Endodermal cell (in vitro differentiated cells): ENCODE data around the gene CBFA2T3. TPM values are rescaled to one million over a fixed set of nuclear protein-coding genes. Genes with fewer than 3 reads are reported as not detected.

Source experiments
- DNase-seq: peaks from one replicate; pipeline ENCODE4 v3.0.0-alpha.2; 2017
- H3K27ac ChIP-seq: 2 replicates; pipeline ENCODE4 v1.5.1; 2013; ENCODE audit warnings: mild to moderate bottlenecking, low read depth, low read length, moderate library complexity
- H3K27me3 ChIP-seq: 2 replicates; pipeline ENCODE4 v1.6.1; 2013; ENCODE audit warnings: mild to moderate bottlenecking, low read length, moderate library complexity; ENCODE audit not compliant: insufficient read depth, control insufficient read depth, poor library complexity, severe bottlenecking
- H3K36me3 ChIP-seq: 2 replicates; pipeline ENCODE4 v1.7.0; 2013; ENCODE audit warnings: mild to moderate bottlenecking, low read length, moderate library complexity; ENCODE audit not compliant: control insufficient read depth, insufficient read depth
- H3K4me1 ChIP-seq: one replicate; pipeline ENCODE4 v1.7.0; 2013; ENCODE audit warnings: low read length; ENCODE audit not compliant: control insufficient read depth, insufficient read depth
- H3K4me3 ChIP-seq: 2 replicates; pipeline ENCODE4 v1.5.1; 2013; ENCODE audit warnings: mild to moderate bottlenecking, low read length, moderate library complexity
- H3K9ac ChIP-seq: 2 replicates; pipeline ENCODE4 v1.6.1; 2013; ENCODE audit warnings: mild to moderate bottlenecking, low read length, moderate library complexity; ENCODE audit not compliant: poor library complexity, severe bottlenecking; ENCODE audit errors: extremely low read depth
- H3K9me3 ChIP-seq: 2 replicates; pipeline ENCODE4 v1.6.1; 2013; ENCODE audit warnings: mild to moderate bottlenecking, low read length, moderate library complexity; ENCODE audit not compliant: control insufficient read depth
- H3K27ac Mint-ChIP-seq: 2 replicates; pipeline ENCODE4 v1.8.0; 2020; ENCODE audit warnings: mixed read lengths
- H3K27me3 Mint-ChIP-seq: 2 replicates; pipeline ENCODE4 v1.8.0; 2021; ENCODE audit warnings: mild to moderate bottlenecking, mixed read lengths; ENCODE audit not compliant: insufficient read depth
- H3K36me3 Mint-ChIP-seq: 2 replicates; pipeline ENCODE4 v1.8.0; 2020; ENCODE audit warnings: low read depth, mixed read lengths
- H3K4me1 Mint-ChIP-seq: 2 replicates; pipeline ENCODE4 v1.8.0; 2020; ENCODE audit warnings: mixed read lengths
- H3K4me3 Mint-ChIP-seq: 2 replicates; pipeline ENCODE4 v1.8.0; 2020; ENCODE audit warnings: mild to moderate bottlenecking, moderate library complexity, mixed read lengths
- H3K9me3 Mint-ChIP-seq: 2 replicates; pipeline ENCODE4 v1.8.0; 2020; ENCODE audit warnings: mild to moderate bottlenecking, mixed read lengths
- CTCF ChIP-seq: fragments of 200-600 bp; sonication (generic); conservative IDR thresholded peaks from 2 replicates; pipeline ENCODE4 v1.5.0; 2021; ENCODE audit warnings: antibody characterized with exemption, mild to moderate bottlenecking
- WGBS, 2 experiments: methylation state at CpG; one replicate each; pipeline versions ENCODE4 v1.1.5 to v1.1.7; 2013; ENCODE audit warnings: missing lambda C conversion rate in 2 of 2, mixed read lengths in 1 of 2; ENCODE audit not compliant: insufficient coverage in 1 of 2, insufficient read length in 1 of 2; 5-methylcytosine and 5-hydroxymethylcytosine counted together
- total RNA-seq, 2 donors: library from RNA; stranded (reverse); fragmentation: NEBNext Ultra II Directional in 1 of 2; extraction: Animal tissue kit (Norgen Biotek cat#: 25700) in 1 of 2; gene quantifications; 2 replicates in 1 of 2; 3 replicates in 1 of 2; pipeline ENCODE4 v1.2.1, GENCODE V29; 2021

The CBFA2T3 gene
- total RNA-seq, 2 donors from 2014 or later, result 1.0 to 3.1 TPM

- H3K4me1 Mint-ChIP-seq, result no peaks in the 10 kb centered on the region
- no peak for DNase-seq
- 79 to 100% methylated on average over 3 of the region's 3 CpGs for WGBS, 2 experiments
- no peaks in the 10 kb centered on the region for H3K4me1 ChIP-seq
- H3K36me3 Mint-ChIP-seq, result no peaks in the 10 kb centered on the region
- no peak overlapping the region for H3K4me3 ChIP-seq
- H3K27ac ChIP-seq, result no peak overlapping the region
- no peaks in the 10 kb centered on the region for H3K27me3 Mint-ChIP-seq
- H3K4me3 Mint-ChIP-seq, result no peak overlapping the region
- no peak overlapping the region for H3K27ac Mint-ChIP-seq
- H3K9ac ChIP-seq, result no peak overlapping the region
- H3K9me3 Mint-ChIP-seq, result peaks cover 9% of the 10 kb centered on the region
- H3K27me3 ChIP-seq, result no peaks in the 10 kb centered on the region
- no peaks in the 10 kb centered on the region for H3K9me3 ChIP-seq
- no peaks in the 10 kb centered on the region for H3K36me3 ChIP-seq
- no peak for TF ChIP-seq CTCF
Measured at GRCh38 chr16:88960516-88960915, 16.5 kb downstream of the CBFA2T3 start.

GRCh38 chr16:88959022-88959421 is 18.0 kb downstream of the CBFA2T3 start:
- Histone ChIP-seq H3K4me3 (no peak overlapping the region), H3K36me3 (no peaks in the 10 kb centered on the region), H3K27me3 (no peaks in the 10 kb centered on the region), H3K27ac (no peak overlapping the region), H3K4me1 (no peaks in the 10 kb centered on the region), H3K9me3 (no peaks in the 10 kb centered on the region), H3K9ac (no peak overlapping the region)
- no peak for TF ChIP-seq CTCF
- WGBS, 2 experiments, result 92 to 97% methylated on average over 7 to 18 of the region's 18 CpGs
- peaks cover 9% of the 10 kb centered on the region for H3K9me3 Mint-ChIP-seq
- H3K27me3 Mint-ChIP-seq, result no peaks in the 10 kb centered on the region
- no peaks in the 10 kb centered on the region for H3K4me1 Mint-ChIP-seq
- H3K4me3 Mint-ChIP-seq, result no peak overlapping the region
- H3K27ac Mint-ChIP-seq, result peak overlapping the region; percentile 52
- DNase-seq, result no peak
- H3K36me3 Mint-ChIP-seq, result no peaks in the 10 kb centered on the region

GRCh38 chr16:88957887-88958577 is 19.0 kb downstream of the CBFA2T3 start:
- no peaks in the 10 kb centered on the region for H3K27me3 ChIP-seq
- no peaks in the 10 kb centered on the region for H3K9me3 ChIP-seq
- H3K27ac ChIP-seq, result no peak overlapping the region
- TF ChIP-seq CTCF, result no peak
- no peaks in the 10 kb centered on the region for H3K36me3 ChIP-seq
- no peaks in the 10 kb centered on the region for H3K4me1 ChIP-seq
- H3K4me1 Mint-ChIP-seq, result no peaks in the 10 kb centered on the region
- no peaks in the 10 kb centered on the region for H3K36me3 Mint-ChIP-seq
- no peak overlapping the region for H3K9ac ChIP-seq
- no peak for DNase-seq
- no peaks in the 10 kb centered on the region for H3K27me3 Mint-ChIP-seq
- H3K4me3 ChIP-seq, result no peak overlapping the region
- WGBS, 2 experiments, result 87 to 91% methylated on average over 23 to 25 of the region's 25 CpGs
- no peak overlapping the region for H3K4me3 Mint-ChIP-seq
- H3K9me3 Mint-ChIP-seq, result peaks cover 9% of the 10 kb centered on the region
- no peak overlapping the region for H3K27ac Mint-ChIP-seq
